Neural progenitor cell (in vitro differentiated cells): ENCODE measurements around the gene PSMD6. TPM values are rescaled to one million over a fixed set of nuclear protein-coding genes. Genes with fewer than 3 reads are reported as not detected.

Experiments used
- DNase-seq: peaks from one replicate; pipeline ENCODE4 v3.0.0-alpha.2; 2016; ENCODE audit warnings: low spot score
- H2AFZ ChIP-seq: fragments of 200-600 bp; sonication (generic); replicated peaks from 2 replicates; pipeline ENCODE4 v1.6.1; 2016; ENCODE audit warnings: antibody characterized with exemption
- H3F3A ChIP-seq: fragments of 200-600 bp; sonication (generic); 2 replicates; pipeline ENCODE4 v1.6.1; 2016; ENCODE audit warnings: antibody characterized with exemption, low read depth
- H3K27ac ChIP-seq: fragments of 200-600 bp; sonication (generic); 2 replicates; pipeline ENCODE4 v1.5.1; 2016; ENCODE audit warnings: mild to moderate bottlenecking
- H3K27me3 ChIP-seq: fragments of 200-600 bp; sonication (generic); 2 replicates; pipeline ENCODE4 v1.6.1; 2016; ENCODE audit warnings: mild to moderate bottlenecking, moderate library complexity
- H3K36me3 ChIP-seq: fragments of 200-600 bp; sonication (generic); 2 replicates; pipeline ENCODE4 v1.5.1; 2016
- H3K4me1 ChIP-seq: fragments of 200-600 bp; sonication (generic); 2 replicates; pipeline ENCODE4 v1.6.1; 2016; ENCODE audit warnings: mixed run types
- H3K4me2 ChIP-seq: fragments of 200-600 bp; sonication (generic); 2 replicates; pipeline ENCODE4 v1.6.1; 2016
- H3K4me3 ChIP-seq: fragments of 200-600 bp; sonication (generic); 2 replicates; pipeline ENCODE4 v1.5.1; 2016
- H3K79me2 ChIP-seq: fragments of 200-600 bp; sonication (generic); 2 replicates; pipeline ENCODE4 v1.6.1; 2016; ENCODE audit warnings: low read depth
- H3K9ac ChIP-seq: fragments of 200-600 bp; sonication (generic); 2 replicates; pipeline ENCODE4 v1.6.1; 2016
- H3K9me3 ChIP-seq: fragments of 200-600 bp; sonication (generic); 2 replicates; pipeline ENCODE4 v1.5.1; 2016; ENCODE audit warnings: low read depth
- H4K20me1 ChIP-seq: fragments of 200-600 bp; sonication (generic); 2 replicates; pipeline ENCODE4 v1.6.1; 2016; ENCODE audit warnings: low read depth
- H3K27ac Mint-ChIP-seq: 3 replicates; pipeline ENCODE4 v1.8.0; 2021; ENCODE audit warnings: mixed read lengths
- H3K27me3 Mint-ChIP-seq: 2 replicates; pipeline ENCODE4 v1.8.0; 2022; ENCODE audit warnings: low read depth, mild to moderate bottlenecking, inconsistent platforms, moderate library complexity, mixed read lengths; ENCODE audit not compliant: insufficient read depth
- H3K36me3 Mint-ChIP-seq: 3 replicates; pipeline ENCODE4 v1.8.0; 2021; ENCODE audit warnings: mixed read lengths
- H3K4me1 Mint-ChIP-seq: 3 replicates; pipeline ENCODE4 v1.8.0; 2021; ENCODE audit warnings: mixed read lengths
- H3K4me3 Mint-ChIP-seq: 3 replicates; pipeline ENCODE4 v1.8.0; 2021; ENCODE audit warnings: mild to moderate bottlenecking, moderate library complexity, mixed read lengths
- H3K9me3 Mint-ChIP-seq: 3 replicates; pipeline ENCODE4 v1.8.0; 2020; ENCODE audit warnings: mixed read lengths
- EZH2 ChIP-seq: fragments of 200-600 bp; sonication (generic); IDR thresholded peaks from 2 replicates; pipeline ENCODE4 v1.6.1; 2017; ENCODE audit warnings: antibody characterized with exemption, mild to moderate bottlenecking, moderate library complexity
- EZH2phosphoT487 ChIP-seq: fragments of 200-600 bp; sonication (generic); IDR thresholded peaks from 2 replicates; pipeline ENCODE4 v1.6.1; 2017; ENCODE audit warnings: antibody characterized with exemption
- total RNA-seq: library from RNA; depleted of rRNA; stranded (reverse); fragments of >200 nt; gene quantifications from 2 replicates; pipeline ENCODE4 v1.2.3, GENCODE V29; 2015; ENCODE audit warnings: low replicate concordance
- TF ChIP-seq, protein P1 (sequence below): fragments of 200-600 bp; sonication (generic); IDR thresholded peaks from 2 replicates; pipeline ENCODE4 v1.5.1; 2017; ENCODE audit warnings: antibody characterized with exemption, mild to moderate bottlenecking

PSMD6 gene
- total RNA-seq, 1 donor from 2014 or later = 141 TPM

DNA sequence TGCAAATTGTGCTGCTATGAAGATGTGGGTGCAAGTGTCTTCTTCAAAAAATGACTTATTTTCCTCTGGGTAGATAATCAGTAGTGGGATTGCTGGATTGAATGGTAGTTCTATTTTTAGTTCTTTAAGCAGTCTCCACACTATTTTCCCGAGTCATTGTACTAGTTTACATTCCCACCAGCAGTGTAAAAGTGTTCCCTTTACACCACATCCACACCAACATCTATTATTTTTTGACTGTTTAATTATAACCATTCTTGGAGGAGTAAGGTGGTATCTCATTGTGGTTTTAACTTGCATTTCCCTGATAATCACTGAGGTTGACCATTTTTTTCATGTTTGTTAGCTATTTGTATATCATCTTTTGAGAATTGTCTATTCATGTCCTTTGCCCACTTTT, 19.7 kb upstream of the PSMD6 start:
- H3K9ac ChIP-seq = no peak overlapping the region
- DNase-seq = no peak

DNA sequence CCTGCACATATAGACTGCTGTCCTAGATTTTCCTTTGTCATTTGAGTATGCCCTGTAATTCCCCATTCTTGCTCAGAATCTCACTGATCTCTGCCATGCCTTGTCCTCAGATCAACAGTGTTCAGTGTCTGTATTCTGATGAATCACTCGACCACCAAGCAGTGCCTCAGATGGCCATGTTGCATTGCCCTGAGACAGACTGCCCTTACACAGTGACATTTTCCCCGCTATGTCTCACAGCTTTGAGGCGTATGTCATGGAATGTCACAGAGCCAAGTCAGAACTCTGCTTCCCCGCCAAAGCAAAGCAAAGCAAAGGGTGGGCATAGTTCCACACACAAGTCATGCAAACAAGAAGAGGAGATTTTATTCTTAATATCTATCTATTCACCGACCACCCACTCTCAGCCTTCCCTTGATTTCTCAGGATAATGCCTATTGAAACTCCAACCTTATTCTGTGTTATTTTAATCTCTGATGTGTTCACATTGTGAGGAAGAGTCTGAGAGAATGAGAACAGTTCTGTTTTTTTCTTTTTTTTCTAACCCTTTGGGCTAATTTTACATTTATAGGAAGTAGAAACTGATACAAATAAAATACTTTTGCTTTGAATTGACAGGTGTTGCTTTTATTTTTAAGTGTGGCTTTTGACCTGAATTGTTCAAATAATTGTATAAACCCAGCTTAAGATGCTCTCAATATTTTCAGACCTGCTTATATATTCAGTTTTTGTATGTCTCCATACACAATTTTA, 16.9 kb upstream of the PSMD6 start:
- no peaks in the 10 kb centered on the region for H3K9me3 Mint-ChIP-seq
- Histone ChIP-seq H3K4me2 (no peak overlapping the region), H3K9ac (no peak overlapping the region), H3K27ac (no peak overlapping the region), H3K79me2 (no peaks in the 10 kb centered on the region), H3K27me3 (no peaks in the 10 kb centered on the region), H3F3A (no peaks in the 10 kb centered on the region), H2AFZ (no peak overlapping the region), H3K4me3 (no peak overlapping the region), H3K9me3 (no peaks in the 10 kb centered on the region), H4K20me1 (no peaks in the 10 kb centered on the region), H3K36me3 (no peaks in the 10 kb centered on the region), H3K4me1 (peaks cover 4% of the 10 kb centered on the region)
- DNase-seq = no peak
- H3K27ac Mint-ChIP-seq = no peak overlapping the region
- H3K4me3 Mint-ChIP-seq = no peak overlapping the region
- H3K4me1 Mint-ChIP-seq = no peaks in the 10 kb centered on the region
- TF ChIP-seq, protein P1, sequence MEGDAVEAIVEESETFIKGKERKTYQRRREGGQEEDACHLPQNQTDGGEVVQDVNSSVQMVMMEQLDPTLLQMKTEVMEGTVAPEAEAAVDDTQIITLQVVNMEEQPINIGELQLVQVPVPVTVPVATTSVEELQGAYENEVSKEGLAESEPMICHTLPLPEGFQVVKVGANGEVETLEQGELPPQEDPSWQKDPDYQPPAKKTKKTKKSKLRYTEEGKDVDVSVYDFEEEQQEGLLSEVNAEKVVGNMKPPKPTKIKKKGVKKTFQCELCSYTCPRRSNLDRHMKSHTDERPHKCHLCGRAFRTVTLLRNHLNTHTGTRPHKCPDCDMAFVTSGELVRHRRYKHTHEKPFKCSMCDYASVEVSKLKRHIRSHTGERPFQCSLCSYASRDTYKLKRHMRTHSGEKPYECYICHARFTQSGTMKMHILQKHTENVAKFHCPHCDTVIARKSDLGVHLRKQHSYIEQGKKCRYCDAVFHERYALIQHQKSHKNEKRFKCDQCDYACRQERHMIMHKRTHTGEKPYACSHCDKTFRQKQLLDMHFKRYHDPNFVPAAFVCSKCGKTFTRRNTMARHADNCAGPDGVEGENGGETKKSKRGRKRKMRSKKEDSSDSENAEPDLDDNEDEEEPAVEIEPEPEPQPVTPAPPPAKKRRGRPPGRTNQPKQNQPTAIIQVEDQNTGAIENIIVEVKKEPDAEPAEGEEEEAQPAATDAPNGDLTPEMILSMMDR = no peak
- TF ChIP-seq EZH2 = no peak
- TF ChIP-seq EZH2phosphoT487 = no peak
- H3K27me3 Mint-ChIP-seq = peaks cover 2% of the 10 kb centered on the region
- no peaks in the 10 kb centered on the region for H3K36me3 Mint-ChIP-seq

More for the DNA sequence above, 19.7 kb upstream of the PSMD6 start:
- H3K4me1 ChIP-seq = peaks cover 14% of the 10 kb centered on the region
- H3K4me3 ChIP-seq = no peak overlapping the region
- H2AFZ ChIP-seq = no peak overlapping the region
- H3K4me1 Mint-ChIP-seq = peaks cover 10% of the 10 kb centered on the region
- H4K20me1 ChIP-seq = no peaks in the 10 kb centered on the region
- no peak overlapping the region for H3K4me2 ChIP-seq
- H3K36me3 ChIP-seq = no peaks in the 10 kb centered on the region
- no peak overlapping the region for H3K27ac Mint-ChIP-seq
- H3K27me3 Mint-ChIP-seq = peaks cover 7% of the 10 kb centered on the region
- TF ChIP-seq, protein P1 = no peak
- TF ChIP-seq EZH2phosphoT487 (no peak), EZH2 (no peak)
- H3F3A ChIP-seq = no peaks in the 10 kb centered on the region
- no peaks in the 10 kb centered on the region for H3K27me3 ChIP-seq
- no peaks in the 10 kb centered on the region for H3K79me2 ChIP-seq
- no peak overlapping the region for H3K27ac ChIP-seq
- H3K9me3 ChIP-seq = no peaks in the 10 kb centered on the region
- no peak overlapping the region for H3K4me3 Mint-ChIP-seq
- H3K9me3 Mint-ChIP-seq = no peaks in the 10 kb centered on the region
- H3K36me3 Mint-ChIP-seq = no peaks in the 10 kb centered on the region

DNA sequence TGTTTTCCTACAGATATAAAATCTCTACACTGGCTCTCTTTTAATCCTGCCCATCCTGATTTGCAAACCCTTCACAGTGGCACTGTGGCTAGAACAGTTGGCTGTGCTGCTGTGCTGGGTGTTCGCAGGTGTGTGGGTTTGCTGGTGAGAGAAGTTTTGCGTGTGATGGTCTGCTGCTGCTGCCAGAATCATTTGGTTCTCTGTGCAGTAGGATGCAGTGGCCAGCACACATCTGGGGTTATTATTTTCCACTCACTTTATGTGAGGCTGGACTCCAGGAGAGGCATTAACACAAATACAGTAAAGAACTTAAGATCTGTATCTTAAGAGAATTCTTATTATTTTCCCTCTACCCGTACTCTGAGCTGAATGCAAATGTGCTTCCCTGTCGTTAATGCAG, 16.0 kb upstream of the PSMD6 start:
- Histone ChIP-seq H2AFZ (no peak overlapping the region), H3K27me3 (no peaks in the 10 kb centered on the region), H3K27ac (no peak overlapping the region)

DNA sequence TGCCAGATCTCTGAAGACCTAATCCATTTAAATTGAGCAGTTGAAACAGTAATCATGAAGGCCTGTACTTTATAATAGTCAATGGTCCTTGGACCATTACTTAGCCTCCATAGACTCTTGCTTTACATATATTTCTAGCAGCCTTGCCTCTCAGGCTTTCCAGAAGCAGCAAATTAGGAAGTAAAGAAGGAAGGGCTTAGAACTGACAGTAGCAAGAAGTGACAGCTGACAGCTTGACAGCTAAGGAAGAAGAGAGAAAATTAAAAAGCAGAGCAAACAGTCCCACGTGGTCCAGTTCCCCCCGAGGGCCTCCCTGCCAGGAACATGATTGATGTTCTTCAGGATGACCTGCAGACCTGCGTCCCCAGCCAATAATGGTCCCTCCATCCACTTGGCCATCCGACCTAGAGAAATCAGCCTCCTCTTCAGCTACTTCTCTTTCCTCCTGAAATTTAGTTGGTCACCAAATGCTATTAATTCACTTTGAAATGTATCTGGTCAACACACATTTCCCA, 15.0 kb upstream of the PSMD6 start:
- H3K4me1 Mint-ChIP-seq = no peaks in the 10 kb centered on the region
- Histone ChIP-seq H3K4me3 (no peak overlapping the region), H3K9ac (no peak overlapping the region), H3K4me2 (no peak overlapping the region), H3K9me3 (no peaks in the 10 kb centered on the region), H3F3A (no peaks in the 10 kb centered on the region), H3K27me3 (no peaks in the 10 kb centered on the region), H2AFZ (no peak overlapping the region), H3K79me2 (no peaks in the 10 kb centered on the region), H3K27ac (no peak overlapping the region), H4K20me1 (no peaks in the 10 kb centered on the region), H3K4me1 (no peaks in the 10 kb centered on the region), H3K36me3 (no peaks in the 10 kb centered on the region)
- H3K4me3 Mint-ChIP-seq = no peak overlapping the region
- no peak for DNase-seq
- H3K27ac Mint-ChIP-seq = no peak overlapping the region
- H3K9me3 Mint-ChIP-seq = no peaks in the 10 kb centered on the region
- no peak for TF ChIP-seq EZH2
- H3K36me3 Mint-ChIP-seq = no peaks in the 10 kb centered on the region
- H3K27me3 Mint-ChIP-seq = peaks cover 2% of the 10 kb centered on the region

More for the DNA sequence above, 16.0 kb upstream of the PSMD6 start:
- no peak for TF ChIP-seq EZH2
- H3K4me2 ChIP-seq = no peak overlapping the region
- peaks cover 4% of the 10 kb centered on the region for H3K4me1 ChIP-seq
- no peaks in the 10 kb centered on the region for H3K9me3 ChIP-seq
- no peak overlapping the region for H3K9ac ChIP-seq
- no peaks in the 10 kb centered on the region for H3K36me3 ChIP-seq
- Mint-ChIP-seq H3K36me3 (no peaks in the 10 kb centered on the region), H3K4me3 (no peak overlapping the region), H3K27me3 (peaks cover 2% of the 10 kb centered on the region), H3K27ac (no peak overlapping the region), H3K9me3 (no peaks in the 10 kb centered on the region), H3K4me1 (no peaks in the 10 kb centered on the region)
- no peak overlapping the region for H3K4me3 ChIP-seq
- no peak for DNase-seq
- H4K20me1 ChIP-seq = no peaks in the 10 kb centered on the region
- H3F3A ChIP-seq = no peaks in the 10 kb centered on the region
- H3K79me2 ChIP-seq = no peaks in the 10 kb centered on the region
